GM08714 (cell line): ENCODE data around the gene FA2H.

Source experiments
- H3K4me3 ChIP-seq: fragments of 200-500 bp; sonication (Bioruptor generic); 2 replicates; pipeline ENCODE4 v1.5.1; 2014; ENCODE audit warnings: mild to moderate bottlenecking, low read length, inconsistent platforms
- ZNF274 ChIP-seq: IDR thresholded peaks from 2 replicates; pipeline ENCODE4 v1.6.1; 2012; ENCODE audit warnings: mild to moderate bottlenecking, low read depth, low read length

The FA2H gene

DNA sequence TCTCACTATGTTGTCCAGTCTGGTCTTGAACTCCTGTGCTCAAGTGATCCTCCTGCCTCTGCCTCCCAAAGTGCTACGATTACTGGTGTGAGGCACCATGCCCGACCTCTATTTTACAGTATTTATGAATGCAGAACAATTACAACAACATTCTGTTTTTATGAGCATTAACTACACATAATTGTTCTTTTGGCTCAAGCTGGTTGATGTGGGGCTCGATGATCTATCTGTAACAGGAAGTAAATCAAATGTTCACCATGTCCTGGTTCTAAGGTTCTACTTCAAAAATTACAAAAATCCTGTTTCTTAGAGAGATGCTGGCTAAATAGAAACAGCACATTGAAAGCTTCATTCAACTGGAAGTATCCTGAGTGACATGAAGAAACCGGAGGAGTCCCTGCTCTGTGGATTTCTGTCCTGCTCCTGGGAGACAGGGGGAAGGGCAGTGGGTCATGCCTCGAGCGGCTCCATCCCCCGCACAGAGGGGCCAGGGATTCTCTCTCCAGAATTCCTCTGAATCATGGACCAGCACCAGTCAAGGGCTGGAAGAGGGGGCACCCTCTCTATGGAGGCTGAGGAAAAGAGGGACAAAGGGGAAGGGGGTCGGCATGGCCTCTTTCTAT is 31.5 kb downstream of the FA2H start:
- no peak for TF ChIP-seq ZNF274
- H3K4me3 ChIP-seq = no peak overlapping the region

- no peak overlapping the region for H3K4me3 ChIP-seq
- TF ChIP-seq ZNF274 = no peak
These were observed 32.6 kb downstream of the FA2H start for GRCh38 chr16:74742051-74742481.

GRCh38 chr16:74740795-74741304 is 33.8 kb downstream of the FA2H start:
- no peak overlapping the region for H3K4me3 ChIP-seq
- no peak for TF ChIP-seq ZNF274

DNA sequence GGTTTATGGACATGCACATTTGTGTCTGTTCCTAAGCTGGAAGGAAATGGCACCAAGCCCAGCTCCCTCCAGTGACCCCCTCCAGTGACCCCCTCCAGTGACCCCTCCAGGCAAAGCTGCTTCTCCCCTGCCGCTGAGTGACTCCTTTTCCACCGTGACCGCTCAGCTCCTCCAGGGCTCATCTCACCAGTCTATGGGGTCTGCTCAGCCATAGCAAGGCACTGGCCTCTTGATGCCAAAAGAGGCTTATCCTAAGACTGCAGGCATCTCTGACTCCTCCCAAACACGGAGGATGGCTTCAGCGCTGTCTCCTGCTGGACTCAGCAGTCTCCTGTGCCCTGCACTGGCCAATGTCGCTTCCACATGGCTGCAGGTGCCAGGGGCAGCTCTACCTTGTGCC is 35.3 kb downstream of the FA2H start:
- TF ChIP-seq ZNF274 = no peak
- no peak overlapping the region for H3K4me3 ChIP-seq

GRCh38 chr16:74738816-74739215 is 35.8 kb downstream of the FA2H start:
- TF ChIP-seq ZNF274 = no peak
- no peak overlapping the region for H3K4me3 ChIP-seq

GRCh38 chr16:74738113-74738541 is 36.5 kb downstream of the FA2H start:
- TF ChIP-seq ZNF274 = no peak
- H3K4me3 ChIP-seq = no peak overlapping the region

GRCh38 chr16:74737521-74737920 is 37.1 kb downstream of the FA2H start:
- no peak overlapping the region for H3K4me3 ChIP-seq
- no peak for TF ChIP-seq ZNF274

DNA sequence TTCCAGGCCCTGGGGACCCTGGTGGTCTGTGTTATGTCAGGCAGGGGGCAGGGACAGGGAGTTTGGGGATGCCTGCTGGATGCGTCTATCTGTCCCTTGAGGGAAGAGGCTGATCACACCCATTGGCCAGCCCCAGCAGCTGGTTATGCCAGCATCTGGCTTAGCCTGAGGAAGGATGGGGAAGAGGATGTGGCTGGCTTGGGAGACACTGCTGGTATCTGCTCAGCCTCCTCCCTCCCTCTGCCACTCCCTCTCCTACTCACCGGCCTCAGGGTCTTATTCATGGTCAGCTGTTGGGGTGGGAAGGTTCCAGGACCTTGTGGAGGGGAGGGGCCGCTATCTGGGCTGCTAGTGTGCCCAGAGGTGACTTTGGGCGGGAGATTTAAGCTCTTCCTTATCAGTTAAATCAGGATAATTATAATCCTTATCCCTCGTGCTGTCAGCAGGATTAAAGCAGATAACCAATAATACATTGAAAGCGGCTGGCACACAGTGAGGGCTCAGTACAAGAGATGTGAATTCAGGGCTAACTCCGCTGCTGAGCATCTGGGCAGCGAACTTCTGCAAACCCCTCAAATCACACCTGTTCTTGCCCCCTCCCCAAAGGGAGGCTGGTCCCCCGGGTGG is 38.0 kb downstream of the FA2H start:
- no peak overlapping the region for H3K4me3 ChIP-seq
- no peak for TF ChIP-seq ZNF274

DNA sequence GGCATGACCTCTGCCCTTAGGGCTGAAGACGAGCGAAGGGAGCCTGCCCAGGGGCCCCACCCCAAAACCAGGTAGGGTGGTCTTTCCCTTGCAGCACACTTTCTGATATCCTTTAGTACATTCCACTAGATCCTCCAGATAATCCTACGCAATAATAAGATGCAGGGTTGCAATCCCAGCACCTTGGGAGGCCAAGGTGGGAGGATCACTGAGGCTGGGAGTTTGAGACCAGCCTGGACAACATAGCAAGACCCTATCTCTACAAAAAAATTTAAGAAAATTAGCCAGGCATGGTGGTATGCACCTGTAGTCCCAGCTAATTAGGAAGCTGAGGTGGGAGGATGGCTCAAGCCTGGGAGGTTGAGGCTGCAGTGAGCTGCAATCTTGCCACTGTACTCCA is 39.1 kb downstream of the FA2H start:
- H3K4me3 ChIP-seq = no peak overlapping the region
- TF ChIP-seq ZNF274 = no peak

GRCh38 chr16:74735162-74735452 is 39.5 kb downstream of the FA2H start:
- no peak overlapping the region for H3K4me3 ChIP-seq
- TF ChIP-seq ZNF274 = no peak

DNA sequence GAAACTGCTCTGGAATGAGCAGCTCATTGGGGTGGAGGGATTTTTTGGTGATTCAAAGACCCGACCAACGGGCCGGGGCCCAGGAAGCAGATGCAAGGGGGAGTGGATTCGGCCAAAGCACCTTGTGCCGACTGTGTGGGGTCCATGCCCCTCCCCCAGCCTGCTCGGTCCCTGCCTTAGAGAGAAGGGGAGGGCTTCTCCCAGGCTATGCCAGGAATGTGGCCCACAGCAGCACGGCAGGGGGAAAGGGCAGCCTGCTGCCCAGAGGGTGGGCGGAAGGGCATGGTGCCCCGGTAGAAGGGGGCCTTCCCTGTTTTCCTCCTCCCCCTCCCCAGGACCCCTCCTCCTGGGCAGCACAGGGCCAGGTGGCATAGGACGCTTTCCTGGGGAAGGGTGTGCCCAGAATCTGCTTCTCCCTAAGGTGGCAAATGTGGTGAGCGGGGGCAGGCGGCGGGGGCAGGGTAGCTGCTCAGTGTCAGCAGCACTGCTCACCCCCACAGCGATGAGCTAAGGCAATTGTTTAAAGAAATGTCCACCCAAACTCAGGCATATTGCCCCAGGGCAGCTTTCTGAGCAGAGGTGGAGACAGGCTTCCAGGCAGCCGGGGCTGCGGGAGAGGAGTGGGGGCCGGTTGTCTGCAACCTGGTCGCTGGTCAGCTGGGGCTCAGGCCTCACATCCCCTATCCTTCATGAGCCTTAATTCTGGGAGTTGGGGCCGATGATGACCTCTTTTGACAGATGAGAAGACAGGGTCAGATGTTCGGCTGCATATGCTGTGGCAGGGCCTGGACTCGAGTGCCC is 40.1 kb downstream of the FA2H start:
- no peak overlapping the region for H3K4me3 ChIP-seq
- no peak for TF ChIP-seq ZNF274

GRCh38 chr16:74732707-74733350 is 41.8 kb downstream of the FA2H start:
- no peak overlapping the region for H3K4me3 ChIP-seq
- no peak for TF ChIP-seq ZNF274

DNA sequence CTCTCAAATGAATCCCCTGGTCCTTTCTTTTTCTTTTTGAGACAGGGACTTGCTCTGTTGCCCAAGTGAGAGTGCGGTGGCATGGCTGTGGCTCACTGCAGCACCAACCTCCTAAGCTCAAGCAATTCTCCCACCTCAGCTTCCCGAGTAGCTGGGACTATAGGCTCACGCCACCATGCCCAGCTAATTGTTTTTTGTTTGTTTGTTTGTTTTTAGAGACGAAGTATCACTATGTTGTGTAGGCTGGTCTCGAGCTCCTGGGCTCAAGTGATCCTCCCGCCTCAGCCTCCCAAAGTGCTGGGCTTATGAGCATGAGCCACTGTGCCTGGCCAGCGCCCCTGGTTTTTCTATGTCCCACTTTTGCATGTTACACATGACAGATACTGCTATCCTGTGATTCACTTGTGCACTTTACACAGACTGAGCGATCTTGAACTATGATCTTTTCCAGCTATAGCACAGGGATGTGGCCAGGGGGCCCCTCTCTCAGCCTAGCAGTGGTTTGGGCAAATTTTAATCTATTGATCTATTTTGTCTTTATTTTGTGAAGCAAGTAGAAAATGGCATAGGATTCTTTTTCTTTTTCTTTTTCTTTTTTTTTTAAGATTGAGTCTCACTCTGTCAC is 42.7 kb downstream of the FA2H start:
- TF ChIP-seq ZNF274 = no peak
- H3K4me3 ChIP-seq = no peak overlapping the region
